ENCODE measurements around the gene GDPD1.

The GDPD1 gene

DNA sequence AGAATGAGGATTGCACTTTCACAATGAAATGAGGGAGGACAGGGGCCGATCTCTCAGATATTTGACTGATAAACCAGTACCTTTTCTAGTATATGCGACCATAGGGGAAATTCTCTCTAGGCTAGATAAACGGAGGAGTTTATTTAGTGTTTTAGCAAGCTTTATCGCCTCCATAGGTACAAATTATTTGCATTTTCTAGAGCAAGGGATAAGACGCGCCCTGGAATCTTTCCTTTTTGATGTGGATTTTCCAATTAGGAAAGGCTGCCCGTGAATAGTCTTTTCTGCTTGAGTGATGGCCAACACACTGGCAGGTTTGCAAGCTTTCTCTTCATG, 351 bp upstream of the GDPD1 start (continued):
- TF ChIP-seq ZNF639 (tag by site-specific recombination; IDR thresholded peaks at IDR 0.05) (no peak), ZNF558 (tag by site-specific recombination; IDR thresholded peaks at IDR 0.05) (no peak)

- CTCF ChIA-PET = interaction anchor here (0.7 to 2.5 kb wide), 2 partner anchors 29 to 89 kb away, joined by 3 to 11 read pairs; no protein-coding TSS in a partner anchor
- peak overlapping the region; percentile 88 for H3K27ac ChIP-seq (ENCODE audit: extremely low read depth, low read depth, low read length)
- TF ChIP-seq ZNF335 (tag by site-specific recombination; conservative IDR thresholded peaks at IDR 0.05) = peak; percentile 74; the same call in 1 of the 2 replicates
- TF ChIP-seq, protein P1, sequence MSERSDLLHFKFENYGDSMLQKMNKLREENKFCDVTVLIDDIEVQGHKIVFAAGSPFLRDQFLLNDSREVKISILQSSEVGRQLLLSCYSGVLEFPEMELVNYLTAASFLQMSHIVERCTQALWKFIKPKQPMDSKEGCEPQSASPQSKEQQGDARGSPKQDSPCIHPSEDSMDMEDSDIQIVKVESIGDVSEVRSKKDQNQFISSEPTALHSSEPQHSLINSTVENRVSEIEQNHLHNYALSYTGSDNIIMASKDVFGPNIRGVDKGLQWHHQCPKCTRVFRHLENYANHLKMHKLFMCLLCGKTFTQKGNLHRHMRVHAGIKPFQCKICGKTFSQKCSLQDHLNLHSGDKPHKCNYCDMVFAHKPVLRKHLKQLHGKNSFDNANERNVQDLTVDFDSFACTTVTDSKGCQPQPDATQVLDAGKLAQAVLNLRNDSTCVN (tag by site-specific recombination; optimal IDR thresholded peaks at IDR 0.05) = no peak
- no peak for TF ChIP-seq ZNF26 (tag by site-specific recombination; IDR thresholded peaks at IDR 0.05)
- no peak for TF ChIP-seq GLIS1 (tag by site-specific recombination; IDR thresholded peaks at IDR 0.05)
- no peak for TF ChIP-seq ZNF843 (tag by site-specific recombination; IDR thresholded peaks at IDR 0.05)
- no peak for TF ChIP-seq FEZF1 (tag by site-specific recombination; IDR thresholded peaks at IDR 0.05)
- TF ChIP-seq, protein P2, sequence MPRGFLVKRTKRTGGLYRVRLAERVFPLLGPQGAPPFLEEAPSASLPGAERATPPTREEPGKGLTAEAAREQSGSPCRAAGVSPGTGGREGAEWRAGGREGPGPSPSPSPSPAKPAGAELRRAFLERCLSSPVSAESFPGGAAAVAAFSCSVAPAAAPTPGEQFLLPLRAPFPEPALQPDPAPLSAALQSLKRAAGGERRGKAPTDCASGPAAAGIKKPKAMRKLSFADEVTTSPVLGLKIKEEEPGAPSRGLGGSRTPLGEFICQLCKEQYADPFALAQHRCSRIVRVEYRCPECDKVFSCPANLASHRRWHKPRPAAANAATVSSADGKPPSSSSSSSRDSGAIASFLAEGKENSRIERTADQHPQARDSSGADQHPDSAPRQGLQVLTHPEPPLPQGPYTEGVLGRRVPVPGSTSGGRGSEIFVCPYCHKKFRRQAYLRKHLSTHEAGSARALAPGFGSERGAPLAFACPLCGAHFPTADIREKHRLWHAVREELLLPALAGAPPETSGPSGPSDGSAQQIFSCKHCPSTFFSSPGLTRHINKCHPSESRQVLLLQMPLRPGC (tag by site-specific recombination; IDR thresholded peaks at IDR 0.05) = no peak
- TF ChIP-seq ZNF555 (tag by site-specific recombination; conservative IDR thresholded peaks at IDR 0.05) = no peak
- no peak for TF ChIP-seq ZBTB44 (tag by site-specific recombination; IDR thresholded peaks at IDR 0.05)
- no peak for TF ChIP-seq SALL2 (tag by site-specific recombination; IDR thresholded peaks at IDR 0.05; ENCODE audit: borderline replicate concordance)
- no peak for TF ChIP-seq ZNF664 (tag by site-specific recombination; IDR thresholded peaks at IDR 0.05)
- no peak for TF ChIP-seq ZNF677 (tag by site-specific recombination; IDR thresholded peaks at IDR 0.05)
- TF ChIP-seq ZFHX2 (tag by site-specific recombination; conservative IDR thresholded peaks at IDR 0.05) = no peak
- TF ChIP-seq OVOL3 (tag by site-specific recombination; IDR thresholded peaks at IDR 0.05) = no peak
- TF ChIP-seq ZNF221 (tag by site-specific recombination; IDR thresholded peaks at IDR 0.05; ENCODE audit: borderline replicate concordance) = no peak
- no peak for TF ChIP-seq IKZF3 (tag by site-specific recombination; IDR thresholded peaks at IDR 0.05)
- no peak for TF ChIP-seq SETDB1 (IDR thresholded peaks at IDR 0.05; ENCODE audit: insufficient read length, low read length)
- no peak for TF ChIP-seq ZNF548 (tag by site-specific recombination; IDR thresholded peaks at IDR 0.05)
- TF ChIP-seq HOXC10 (CRISPR knock-in tag; IDR thresholded peaks at IDR 0.05) = no peak
- TF ChIP-seq ZNF311 (tag by site-specific recombination; IDR thresholded peaks at IDR 0.05; ENCODE audit: borderline replicate concordance) = no peak
- TF ChIP-seq ZNF449 (tag by site-specific recombination; IDR thresholded peaks at IDR 0.05) = no peak
- no peak for TF ChIP-seq ZNF777 (tag by site-specific recombination; IDR thresholded peaks at IDR 0.05; ENCODE audit: borderline replicate concordance)
- no peak for TF ChIP-seq ZFP37 (tag by site-specific recombination; IDR thresholded peaks at IDR 0.05)
- no peak for TF ChIP-seq ZNF701 (tag by site-specific recombination; IDR thresholded peaks at IDR 0.05)
- TF ChIP-seq ZSCAN23 (tag by site-specific recombination; IDR thresholded peaks at IDR 0.05) = 0 out of 2 replicates have a peak, but pooled peaks have one; percentile 9
Measured at GRCh38 chr17:59221159-59221847, 992 bp downstream of the GDPD1 start.

More at GRCh38 chr17:59221159-59221847, 992 bp downstream of the GDPD1 start:
- Histone ChIP-seq H3K4me3 (ENCODE audit: low read depth, low read length) (peak overlapping the region; percentile 75), H3K4me1 (ENCODE audit: control insufficient read depth, insufficient read depth, low read length) (no peaks in the 10 kb centered on the region), H3K36me3 (ENCODE audit: control insufficient read depth in 2 of 2, insufficient read depth in 1 of 2, low read length in 2 of 2) (peaks cover 0 to 2% of the 10 kb centered on the region in 2 experiments; a peak in 1 of 3 replicates), H3K9me3 (ENCODE audit: control insufficient read depth, insufficient read depth, low read depth, low read length) (no peaks in the 10 kb centered on the region)
- POLR2A ChIA-PET = interaction anchor here (0.7 to 2.3 kb wide), 5 partner anchors 8 to 66 kb away, joined by 3 to 20 read pairs (median 5); partner anchors contain the start of genes PRR11, SKA2 and SMG8
